CD4-positive, alpha-beta T cell treated with Interleukin-4 for 4 hours (primary cell): ENCODE measurements around the gene SNRNP25.

Experiments used
- DNase-seq: peaks from one replicate; pipeline ENCODE4 v3.0.0-alpha.2; 2020

The SNRNP25 gene

GRCh38 chr16:104928-105327 is 51.3 kb downstream of the SNRNP25 start:
- DNase-seq: no peak

- no peak for DNase-seq
Observed at GRCh38 chr16:105521-105920, 51.9 kb downstream of the SNRNP25 start.

- peak; percentile 73 for DNase-seq
Observed at GRCh38 chr16:106623-107324, 53.1 kb downstream of the SNRNP25 start.
